ENCODE measurements around the gene BTBD17.
A peak's percentile ranks its signal among the peaks of the same experiment; 100 is the strongest.

BTBD17 gene

DNA sequence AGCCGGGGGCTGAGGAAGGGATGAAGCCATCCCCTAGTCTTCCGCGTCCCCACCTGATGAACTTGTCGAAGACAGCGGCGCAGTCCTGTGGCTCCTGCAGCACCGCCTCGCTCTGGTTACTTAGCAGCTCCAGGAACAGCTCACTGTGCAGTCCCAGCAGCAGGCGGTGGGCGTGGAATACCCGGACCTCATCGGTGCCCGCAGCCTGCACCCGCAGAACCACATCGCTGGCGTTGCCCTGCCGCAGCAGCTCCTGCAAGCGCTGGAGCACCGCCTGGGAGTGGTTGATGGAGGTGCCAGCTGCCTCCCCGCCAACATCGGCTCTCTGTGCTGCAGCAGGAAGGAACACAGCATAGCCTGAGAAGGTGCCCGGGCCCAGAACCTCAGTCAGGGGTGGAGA, 1.8 kb downstream of the BTBD17 start:
- DNase-seq (ENCODE audit: insufficient read length, low spot score) = no peak
- no peak for FAIRE-seq

- DNase-seq (ENCODE audit: insufficient read length, low spot score) = no peak
These were observed 3.0 kb downstream of the BTBD17 start for GRCh38 chr17:74358697-74359096.

GRCh38 chr17:74357466-74357809, 4.2 kb downstream of the BTBD17 start:
- no peak for DNase-seq (ENCODE audit: insufficient read length, low spot score)
- FAIRE-seq = no peak

More at GRCh38 chr17:74358697-74359096, 3.0 kb downstream of the BTBD17 start:
- FAIRE-seq = no peak

DNA sequence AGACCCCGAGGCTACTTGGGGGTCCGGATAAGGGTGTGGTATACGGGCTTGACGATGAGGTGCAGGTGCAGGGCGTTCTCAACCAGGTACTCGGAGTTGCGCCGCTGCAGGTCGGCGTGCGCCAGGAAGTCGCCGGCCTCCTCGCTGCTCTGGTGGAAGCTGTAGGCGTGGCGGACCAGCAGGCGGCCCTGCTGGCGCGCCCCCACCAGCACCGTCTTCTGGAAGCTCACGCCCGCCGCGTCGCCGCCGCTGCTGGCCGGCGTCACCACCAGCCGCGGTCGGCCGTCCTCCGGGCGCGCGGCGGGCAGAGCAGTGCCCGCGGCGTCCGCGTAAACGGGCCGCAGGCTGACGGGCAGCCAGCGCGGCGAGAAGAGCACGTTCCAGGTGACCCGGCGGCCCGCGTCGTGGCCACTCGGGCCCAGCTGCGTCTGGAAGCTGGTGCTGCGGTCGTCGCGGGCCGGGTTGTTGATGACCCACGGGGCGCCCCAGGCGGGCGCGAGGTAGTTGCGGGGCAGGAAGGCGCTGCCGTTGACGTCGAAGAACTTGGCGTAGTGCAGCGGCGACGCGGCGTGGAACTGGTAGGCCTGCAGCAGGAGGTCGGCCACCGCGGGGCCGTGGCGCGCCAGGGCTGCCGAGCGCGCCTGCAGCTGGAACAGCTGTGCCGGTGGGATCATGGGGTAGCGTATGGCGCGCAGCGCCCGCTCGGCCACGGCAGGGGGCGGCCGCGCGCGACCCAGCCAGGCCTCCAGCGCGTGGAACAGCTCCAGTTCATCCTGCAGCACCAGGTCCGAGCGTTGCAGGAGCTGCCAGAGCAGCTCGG, 4.8 kb downstream of the BTBD17 start:
- FAIRE-seq (no peak), DNase-seq (ENCODE audit: insufficient read length, low spot score) (no peak)

GRCh38 chr17:74355065-74355464, 6.6 kb downstream of the BTBD17 start:
- DNase-seq (ENCODE audit: insufficient read length, low spot score) (no peak), FAIRE-seq (no peak)

DNA sequence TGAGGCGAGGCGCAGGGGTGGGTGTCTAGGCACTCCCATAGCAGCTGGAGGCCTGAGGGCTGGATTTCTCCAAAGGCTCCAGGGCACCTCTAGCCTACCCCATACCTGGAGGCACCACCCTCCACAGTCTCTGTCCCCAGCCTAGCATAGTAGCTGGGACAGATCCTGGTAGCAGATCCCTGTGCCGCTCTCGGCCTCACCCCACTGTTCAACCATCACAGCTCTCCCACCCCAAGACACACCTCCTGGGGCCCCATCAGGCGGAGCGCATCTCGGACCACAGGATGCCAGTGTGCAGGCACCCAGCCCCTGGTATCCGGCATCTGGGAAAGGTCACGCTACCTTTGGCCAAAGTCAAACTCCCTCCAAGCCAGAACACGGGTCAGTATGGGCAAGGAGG, 7.1 kb downstream of the BTBD17 start:
- DNase-seq (ENCODE audit: insufficient read length, low spot score) (no peak), FAIRE-seq (no peak)

DNA sequence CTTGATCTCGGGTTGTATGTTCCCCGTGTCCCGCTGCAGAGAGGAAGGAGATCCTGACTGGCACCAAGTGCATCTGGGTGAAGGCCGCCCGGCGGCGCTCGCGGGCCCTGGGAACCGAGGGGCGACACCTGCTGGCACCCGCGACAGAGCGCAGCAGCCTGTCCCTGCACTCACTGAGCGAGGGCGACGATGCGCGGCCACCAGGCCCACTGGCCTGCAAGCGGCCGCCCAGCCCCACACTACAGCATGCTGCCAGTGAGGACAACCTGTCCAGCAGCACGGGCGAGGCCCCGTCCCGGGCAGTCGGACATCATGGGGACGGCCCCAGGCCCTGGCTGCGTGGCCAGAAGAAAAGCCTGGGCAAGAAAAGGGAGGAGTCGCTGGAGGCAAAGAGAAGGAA, 7.5 kb downstream of the BTBD17 start:
- FAIRE-seq (no peak), DNase-seq (ENCODE audit: insufficient read length, low spot score) (peak; percentile 92)

- FAIRE-seq (no peak), DNase-seq (ENCODE audit: insufficient read length, low spot score) (no peak)
These were observed 8.1 kb downstream of the BTBD17 start for GRCh38 chr17:74353446-74354060.

DNA sequence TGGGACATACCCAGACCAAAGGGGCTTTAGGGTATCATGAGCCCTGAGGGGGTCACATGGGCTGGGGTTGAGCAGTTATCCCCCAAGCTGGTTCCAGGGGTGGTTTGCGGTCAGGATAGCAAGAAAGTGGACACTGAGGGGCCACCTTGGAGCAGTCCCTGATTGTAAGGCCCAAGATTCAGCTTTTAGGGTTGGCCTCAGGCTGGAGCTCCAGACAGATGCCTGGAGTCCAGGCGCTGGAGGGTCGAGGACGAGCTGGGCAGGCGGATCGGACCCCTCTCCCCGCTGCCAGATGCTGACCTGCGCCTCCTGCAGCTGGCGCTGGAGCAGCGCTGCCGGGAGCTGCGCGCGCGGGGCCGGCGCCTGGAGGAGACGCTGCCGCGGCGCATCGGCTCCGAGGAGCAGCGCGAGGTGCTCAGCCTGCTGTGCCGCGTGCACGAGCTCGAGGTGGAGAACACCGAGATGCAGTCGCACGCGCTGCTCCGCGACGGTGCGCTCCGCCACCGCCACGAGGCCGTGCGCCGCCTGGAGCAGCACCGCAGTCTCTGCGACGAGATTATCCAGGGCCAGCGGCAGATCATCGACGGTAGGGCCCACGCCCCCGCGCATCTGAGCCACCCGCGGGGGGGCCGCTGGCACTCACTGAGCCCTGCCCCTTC, 10.0 kb downstream of the BTBD17 start:
- no peak for DNase-seq (ENCODE audit: insufficient read length, low spot score)
- FAIRE-seq = no peak

GRCh38 chr17:74350486-74350885, 11.2 kb downstream of the BTBD17 start:
- DNase-seq (ENCODE audit: insufficient read length, low spot score) (no peak), FAIRE-seq (no peak)

DNA sequence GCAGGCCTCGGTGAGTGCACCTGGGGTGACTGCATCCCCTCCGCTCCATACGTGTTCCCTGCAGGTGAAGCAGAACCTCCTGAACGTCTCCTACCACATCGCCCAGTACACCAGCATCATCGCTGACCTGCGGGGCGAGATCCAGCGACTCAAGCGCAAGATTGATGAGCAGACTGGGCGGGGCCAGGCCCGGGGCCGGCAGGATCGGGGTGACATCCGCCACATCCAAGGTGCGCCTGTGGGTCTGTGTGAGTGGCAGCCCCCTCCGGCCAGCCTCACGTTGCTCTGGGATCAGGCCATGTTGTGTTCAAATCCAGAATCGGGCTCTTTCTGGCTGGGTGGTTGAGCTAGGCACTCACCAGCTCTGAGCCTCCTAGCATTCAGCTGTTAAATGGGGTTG, 12.5 kb downstream of the BTBD17 start:
- FAIRE-seq (no peak), DNase-seq (ENCODE audit: insufficient read length, low spot score) (no peak)

DNA sequence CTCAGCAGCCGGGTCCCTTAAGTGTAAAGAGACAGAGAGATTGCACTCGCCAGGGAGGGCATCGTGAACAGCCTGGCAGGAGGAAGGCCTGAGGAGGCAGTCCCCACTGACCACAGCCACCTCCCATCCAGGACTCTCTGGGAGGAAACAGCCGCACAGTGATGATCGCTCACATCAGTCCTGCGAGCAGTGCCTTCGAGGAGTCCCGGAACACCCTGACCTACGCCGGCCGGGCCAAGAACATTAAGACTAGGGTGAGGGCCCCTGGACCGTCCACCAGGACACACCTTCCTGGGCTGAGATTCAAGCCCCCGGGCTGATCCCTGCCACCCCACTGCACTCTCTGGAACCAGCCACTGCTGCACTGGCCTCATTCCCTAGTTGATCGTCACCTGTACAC, 14.0 kb downstream of the BTBD17 start:
- FAIRE-seq (no peak), DNase-seq (ENCODE audit: insufficient read length, low spot score) (no peak)

GRCh38 chr17:74345433-74346241, 16.0 kb downstream of the BTBD17 start:
- DNase-seq (ENCODE audit: insufficient read length, low spot score) = no peak
- FAIRE-seq = no peak

DNA sequence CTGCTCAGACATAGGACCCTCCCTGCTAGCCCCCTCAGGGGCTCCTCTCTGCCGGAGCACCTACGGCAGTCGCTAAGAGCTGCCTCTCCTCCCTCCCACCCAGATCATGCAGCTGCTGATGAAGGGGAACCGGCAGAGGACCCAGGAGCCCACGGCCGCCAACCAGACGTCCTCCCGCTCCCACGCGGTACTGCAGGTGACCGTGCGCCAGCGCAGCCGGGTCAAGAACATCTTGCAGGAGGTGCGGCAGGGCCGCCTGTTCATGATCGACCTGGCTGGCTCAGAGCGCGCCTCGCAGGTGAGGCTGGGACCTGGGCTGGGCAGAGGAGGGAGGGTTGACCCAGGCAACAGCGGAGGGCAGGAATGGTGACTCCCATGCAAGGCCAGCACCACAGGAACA, 17.0 kb downstream of the BTBD17 start:
- FAIRE-seq (no peak), DNase-seq (ENCODE audit: insufficient read length, low spot score) (no peak)

- DNase-seq (ENCODE audit: insufficient read length, low spot score) = no peak
These were observed 18.0 kb downstream of the BTBD17 start for GRCh38 chr17:74343526-74344284.

DNA sequence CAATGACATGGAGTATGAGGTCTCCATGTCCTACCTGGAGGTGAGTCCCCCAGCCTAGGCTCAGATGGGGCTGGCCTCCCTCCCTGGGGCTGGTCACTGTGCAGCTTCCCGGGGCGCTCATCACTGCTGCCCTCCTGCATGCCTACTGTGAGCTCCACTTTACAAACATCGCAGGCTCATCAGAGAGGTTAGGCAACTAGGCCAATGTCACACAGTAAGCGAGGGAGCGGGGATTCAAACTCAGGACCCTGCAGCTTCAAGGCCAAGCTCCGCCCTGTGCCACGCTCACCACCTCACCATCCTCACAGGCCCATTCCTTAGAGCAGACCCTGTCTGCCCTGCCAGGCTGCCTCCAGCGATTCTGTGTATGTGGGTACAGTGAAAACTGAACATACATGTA, 18.5 kb downstream of the BTBD17 start:
- no peak for DNase-seq (ENCODE audit: insufficient read length, low spot score)
- no peak for FAIRE-seq

More at GRCh38 chr17:74343526-74344284, 18.0 kb downstream of the BTBD17 start:
- FAIRE-seq = no peak

GRCh38 chr17:74342224-74342623, 19.4 kb downstream of the BTBD17 start:
- DNase-seq (ENCODE audit: insufficient read length, low spot score) = no peak
- no peak for FAIRE-seq

DNA sequence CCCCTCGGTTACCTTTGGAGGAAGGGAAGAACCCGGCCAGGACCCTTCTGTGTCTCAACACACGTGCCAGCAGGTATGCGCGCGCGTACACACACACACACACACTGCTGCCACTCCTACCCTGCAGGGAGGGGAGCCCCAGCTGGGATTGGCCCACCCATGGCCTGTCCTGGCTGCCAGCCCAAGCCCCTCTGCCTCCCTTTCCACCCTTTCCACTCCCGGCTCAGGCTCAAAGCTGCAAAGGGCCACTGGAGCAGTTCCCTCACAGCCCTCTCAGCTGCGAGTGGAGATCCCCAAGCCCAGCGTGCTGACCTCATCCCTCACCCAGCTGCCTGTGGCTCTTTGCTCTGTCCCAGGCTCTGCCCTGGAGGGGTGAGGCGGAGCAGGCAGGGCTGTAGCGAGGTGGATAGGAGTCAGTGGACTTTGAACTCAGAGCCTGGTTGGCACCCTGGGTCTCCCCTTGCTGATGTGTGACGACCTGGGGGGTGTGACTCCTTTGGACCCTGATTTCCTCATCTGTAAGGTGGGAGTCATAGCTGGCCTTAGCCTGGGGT, 21.1 kb downstream of the BTBD17 start:
- FAIRE-seq (no peak), DNase-seq (ENCODE audit: insufficient read length, low spot score) (no peak)

GRCh38 chr17:74339537-74340195, 22.0 kb downstream of the BTBD17 start:
- no peak for FAIRE-seq
- no peak for DNase-seq (ENCODE audit: insufficient read length, low spot score)

Measured in GM19239 (cell line).